Suprapubic skin (tissue), 3 donors: ENCODE measurements around the gene KCNK17.

ENCODE experiments used
- CTCF ChIP-seq, 2 donors: fragments of 200-600 bp in 1 of 2; fragments of 450-650 bp in 1 of 2; sonication (generic) in 1 of 2; IDR thresholded peaks; one replicate each; pipeline ENCODE4 v1.5.1; 2016 to 2019; ENCODE audit warnings: antibody characterized with exemption in 2 of 2, mild to moderate bottlenecking in 1 of 2, moderate library complexity in 1 of 2
- POLR2A ChIP-seq, 2 donors: fragments of 450-650 bp; IDR thresholded peaks; one replicate each; pipeline ENCODE4 v1.6.1; 2017; ENCODE audit warnings: antibody characterized with exemption in 2 of 2, mild to moderate bottlenecking in 2 of 2, moderate library complexity in 2 of 2

GRCh38 chr6:39274471-39274870, 39.7 kb downstream of the KCNK17 start:
- TF ChIP-seq POLR2A (IDR thresholded peaks at IDR 0.05) (no peak), CTCF (IDR thresholded peaks at IDR 0.05) (no peak)
